ENCODE measurements around the gene IL17RA.

DNA sequence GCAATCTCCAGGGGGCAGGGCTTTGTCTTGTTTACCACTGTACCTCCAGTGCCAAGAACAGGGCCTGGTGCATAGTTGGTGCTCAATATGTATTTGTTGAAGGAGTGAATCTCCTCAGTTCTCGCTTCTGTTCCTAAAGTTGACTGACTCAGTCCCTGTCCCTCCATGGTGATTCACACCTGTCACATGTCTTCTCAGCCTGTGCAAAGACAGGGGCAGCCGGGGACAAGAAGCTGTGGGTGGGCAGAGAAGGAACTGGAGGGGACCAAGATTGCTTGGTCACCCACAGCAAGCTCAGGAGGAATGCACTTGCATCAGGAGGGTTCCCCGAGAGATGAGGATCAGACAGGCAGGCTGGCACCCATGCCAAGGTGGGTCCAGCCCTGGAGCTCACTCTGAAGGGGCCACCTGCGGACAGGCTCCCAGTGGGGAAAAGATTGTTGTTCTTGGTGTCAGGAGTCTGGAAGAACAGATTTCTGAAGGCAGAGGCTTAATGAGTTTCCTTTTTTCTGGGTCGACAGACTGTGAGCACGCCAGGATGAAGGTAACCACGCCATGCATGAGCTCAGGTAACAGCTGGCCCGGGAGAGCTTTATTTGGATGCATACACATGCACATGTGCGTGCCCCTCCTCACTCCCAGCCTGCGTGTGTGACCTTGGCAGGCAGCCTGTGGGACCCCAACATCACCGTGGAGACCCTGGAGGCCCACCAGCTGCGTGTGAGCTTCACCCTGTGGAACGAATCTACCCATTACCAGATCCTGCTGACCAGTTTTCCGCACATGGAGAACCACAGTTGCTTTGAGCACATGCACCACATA is 16.9 kb downstream of the IL17RA start:
- TF ChIP-seq, protein P1, sequence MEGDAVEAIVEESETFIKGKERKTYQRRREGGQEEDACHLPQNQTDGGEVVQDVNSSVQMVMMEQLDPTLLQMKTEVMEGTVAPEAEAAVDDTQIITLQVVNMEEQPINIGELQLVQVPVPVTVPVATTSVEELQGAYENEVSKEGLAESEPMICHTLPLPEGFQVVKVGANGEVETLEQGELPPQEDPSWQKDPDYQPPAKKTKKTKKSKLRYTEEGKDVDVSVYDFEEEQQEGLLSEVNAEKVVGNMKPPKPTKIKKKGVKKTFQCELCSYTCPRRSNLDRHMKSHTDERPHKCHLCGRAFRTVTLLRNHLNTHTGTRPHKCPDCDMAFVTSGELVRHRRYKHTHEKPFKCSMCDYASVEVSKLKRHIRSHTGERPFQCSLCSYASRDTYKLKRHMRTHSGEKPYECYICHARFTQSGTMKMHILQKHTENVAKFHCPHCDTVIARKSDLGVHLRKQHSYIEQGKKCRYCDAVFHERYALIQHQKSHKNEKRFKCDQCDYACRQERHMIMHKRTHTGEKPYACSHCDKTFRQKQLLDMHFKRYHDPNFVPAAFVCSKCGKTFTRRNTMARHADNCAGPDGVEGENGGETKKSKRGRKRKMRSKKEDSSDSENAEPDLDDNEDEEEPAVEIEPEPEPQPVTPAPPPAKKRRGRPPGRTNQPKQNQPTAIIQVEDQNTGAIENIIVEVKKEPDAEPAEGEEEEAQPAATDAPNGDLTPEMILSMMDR (conservative IDR thresholded peaks at IDR 0.05; ENCODE audit: low read depth, low read length) = no peak
- TF ChIP-seq EZH2 (IDR thresholded peaks at IDR 0.05; ENCODE audit: borderline replicate concordance, low read depth, low read length, poor library complexity, severe bottlenecking) = no peak
